Nephron (organoid): ENCODE measurements around the gene SHBG.

Experiments used
- H3K27ac Mint-ChIP-seq, 3 experiments: 2 replicates each; pipeline ENCODE4 v1.8.0; 2020; ENCODE audit warnings: mixed read lengths in 3 of 3, mild to moderate bottlenecking in 2 of 3, moderate library complexity in 1 of 3
- H3K27me3 Mint-ChIP-seq: 2 replicates; pipeline ENCODE4 v1.8.0; 2021; ENCODE audit warnings: low read depth, mild to moderate bottlenecking, moderate library complexity, mixed read lengths
- H3K36me3 Mint-ChIP-seq: 2 replicates; pipeline ENCODE4 v1.8.0; 2020; ENCODE audit warnings: low read depth, mixed read lengths
- H3K4me1 Mint-ChIP-seq: 2 replicates; pipeline ENCODE4 v1.8.0; 2020; ENCODE audit warnings: mixed read lengths
- H3K4me3 Mint-ChIP-seq, 3 experiments: 2 replicates each; pipeline ENCODE4 v1.8.0; 2020; ENCODE audit warnings: mild to moderate bottlenecking in 3 of 3, mixed read lengths in 3 of 3, moderate library complexity in 2 of 3
- H3K9me3 Mint-ChIP-seq: 2 replicates; pipeline ENCODE4 v1.8.0; 2020; ENCODE audit warnings: mixed read lengths
- CTCF ChIP-seq, 3 experiments: fragments of 200-600 bp; sonication (generic); IDR thresholded peaks; one replicate each; pipeline ENCODE4 v1.5.0; 2021; ENCODE audit warnings: antibody characterized with exemption in 3 of 3; ENCODE audit not compliant: unreplicated experiment in 3 of 3

The SHBG gene

GRCh38 chr17:7626956-7627249 lies 3.0 kb upstream of the SHBG start:
- peak overlapping the region; percentile 94 to 98 (median 97) for H3K27ac Mint-ChIP-seq
- peaks cover 13% of the 10 kb centered on the region for H3K36me3 Mint-ChIP-seq
- TF ChIP-seq CTCF (IDR thresholded peaks at IDR 0.05; ENCODE audit: unreplicated experiment in 3 of 3), result no peak
- no peaks in the 10 kb centered on the region for H3K9me3 Mint-ChIP-seq
- H3K27me3 Mint-ChIP-seq, result peaks cover 4% of the 10 kb centered on the region
- H3K4me1 Mint-ChIP-seq, result peaks cover 10% of the 10 kb centered on the region
- peak overlapping the region; percentile 97 to 98 (median 97) for H3K4me3 Mint-ChIP-seq

GRCh38 chr17:7627250-7628121 lies 2.4 kb upstream of the SHBG start, which contains the start of gene SAT2:
Gene SAT2 (minus strand): TSS chr17:7627821. CDS start chr17:7627635, 186 bp downstream.
- Mint-ChIP-seq H3K36me3 (peaks cover 13% of the 10 kb centered on the region), H3K4me3 (peak within 1 kb of the TSS; percentile 97 to 98 (median 97))
- TF ChIP-seq CTCF (IDR thresholded peaks at IDR 0.05; ENCODE audit: unreplicated experiment in 3 of 3), result no peak

GRCh38 chr17:7631398-7632380 lies 1.8 kb downstream of the SHBG start:
- Mint-ChIP-seq H3K27me3 (peaks cover 4% of the 10 kb centered on the region), H3K9me3 (no peaks in the 10 kb centered on the region), H3K4me1 (peaks cover 4% of the 10 kb centered on the region), H3K4me3 (no peak overlapping the region), H3K36me3 (peaks cover 3% of the 10 kb centered on the region), H3K27ac (no peak overlapping the region)
- TF ChIP-seq CTCF (IDR thresholded peaks at IDR 0.05; ENCODE audit: unreplicated experiment in 3 of 3), result no peak

More at GRCh38 chr17:7627250-7628121, 2.4 kb upstream of the SHBG start, which contains the start of gene SAT2:
- Mint-ChIP-seq H3K27ac (peak within 1 kb of the TSS; percentile 94 to 98 (median 97)), H3K9me3 (no peaks in the 10 kb centered on the region), H3K27me3 (no peaks in the 10 kb centered on the region), H3K4me1 (peaks cover 10% of the 10 kb centered on the region)

GRCh38 chr17:7632492-7632894 lies 2.6 kb downstream of the SHBG start:
- Mint-ChIP-seq H3K27me3 (peaks cover 4% of the 10 kb centered on the region), H3K27ac (peak overlapping the region in 2 of 3 experiments; percentile 40 to 81), H3K9me3 (no peaks in the 10 kb centered on the region), H3K4me3 (no peak overlapping the region), H3K36me3 (no peaks in the 10 kb centered on the region), H3K4me1 (no peaks in the 10 kb centered on the region)
- peak; percentile 18 to 26 (median 24) for TF ChIP-seq CTCF (IDR thresholded peaks at IDR 0.05; ENCODE audit: unreplicated experiment in 3 of 3)

GRCh38 chr17:7633093-7633492 lies 3.2 kb downstream of the SHBG start:
- H3K4me3 Mint-ChIP-seq, result no peak overlapping the region
- H3K27me3 Mint-ChIP-seq, result peaks cover 4% of the 10 kb centered on the region
- no peak for TF ChIP-seq CTCF (IDR thresholded peaks at IDR 0.05; ENCODE audit: unreplicated experiment in 3 of 3)
- H3K27ac Mint-ChIP-seq, result peak overlapping the region in 2 of 3 experiments; percentile 43 to 65
- no peaks in the 10 kb centered on the region for H3K36me3 Mint-ChIP-seq
- no peaks in the 10 kb centered on the region for H3K4me1 Mint-ChIP-seq
- H3K9me3 Mint-ChIP-seq, result no peaks in the 10 kb centered on the region
